CD14-positive monocyte (primary cell): ENCODE measurements around the gene ARID3C. TPM values are rescaled to one million over a fixed set of nuclear protein-coding genes. Genes with fewer than 3 reads are reported as not detected.
A peak's percentile ranks its signal among the peaks of the same experiment; 100 is the strongest.

Experiments used
- DNase-seq, 3 donors: peaks; one replicate each; pipeline ENCODE4 v3.0.0-alpha.2; 2011 to 2022
- H2AFZ ChIP-seq: 2 replicates; pipeline ENCODE4 v1.6.0; 2012; ENCODE audit warnings: mild to moderate bottlenecking, low read depth, low read length, inconsistent platforms; ENCODE audit not compliant: insufficient read depth, poor library complexity, severe bottlenecking
- H3K27ac ChIP-seq, 2 donors: 1 replicate in 1 of 2; 2 replicates in 1 of 2; pipeline ENCODE4 v1.5.1; 2012 to 2013; ENCODE audit warnings: low read length in 2 of 2, control low read depth in 1 of 2, inconsistent platforms in 1 of 2, low read depth in 1 of 2, mild to moderate bottlenecking in 1 of 2
- H3K27me3 ChIP-seq, 2 donors: one replicate each; pipeline versions ENCODE4 v1.6.0 to v1.6.1; 2011 to 2013; ENCODE audit warnings: low read length in 2 of 2; ENCODE audit not compliant: control insufficient read depth in 2 of 2, insufficient read depth in 2 of 2
- H3K36me3 ChIP-seq, 2 donors: replicated peaks in 1 of 2; 1 replicate in 1 of 2; 2 replicates in 1 of 2; pipeline versions ENCODE4 v1.5.1 to v1.6.1; 2012 to 2013; ENCODE audit warnings: low read length in 2 of 2, control low read depth in 1 of 2, inconsistent platforms in 1 of 2, mild to moderate bottlenecking in 1 of 2; ENCODE audit not compliant: insufficient read depth in 2 of 2, control insufficient read depth in 1 of 2
- H3K4me1 ChIP-seq, 2 donors: 1 replicate in 1 of 2; 2 replicates in 1 of 2; pipeline versions ENCODE4 v1.5.1 to v1.6.1; 2012 to 2013; ENCODE audit warnings: low read length in 2 of 2, control low read depth in 1 of 2, inconsistent platforms in 1 of 2, mild to moderate bottlenecking in 1 of 2, moderate library complexity in 1 of 2; ENCODE audit not compliant: insufficient read depth in 2 of 2, control insufficient read depth in 1 of 2
- H3K4me2 ChIP-seq: replicated peaks from 2 replicates; pipeline ENCODE3; 2012; ENCODE audit warnings: low read length, moderate library complexity, mild to moderate bottlenecking; ENCODE audit not compliant: poor library complexity, severe bottlenecking; ENCODE audit errors: extremely low read depth
- H3K4me3 ChIP-seq, 3 experiments: fragments of 200-600 bp in 1 of 3; sonication (generic) in 1 of 3; replicated peaks in 1 of 3; 1 replicate in 2 of 3; 2 replicates in 1 of 3; pipeline ENCODE4 v1.5.1; 2011 to 2013; ENCODE audit warnings: low read length in 3 of 3, mild to moderate bottlenecking in 3 of 3, control low read depth in 2 of 3, low read depth in 2 of 3, inconsistent platforms in 1 of 3, moderate library complexity in 1 of 3
- H3K79me2 ChIP-seq: 2 replicates; pipeline ENCODE4 v1.6.0; 2012; ENCODE audit warnings: mild to moderate bottlenecking, control low read depth, inconsistent platforms, low read length, moderate library complexity; ENCODE audit not compliant: insufficient read depth
- H3K9ac ChIP-seq: 2 replicates; pipeline ENCODE4 v1.6.0; 2017; ENCODE audit warnings: low read length, mild to moderate bottlenecking; ENCODE audit not compliant: insufficient read depth, poor library complexity, severe bottlenecking
- H3K9me3 ChIP-seq, 2 donors: replicated peaks in 1 of 2; 1 replicate in 1 of 2; 2 replicates in 1 of 2; pipeline versions ENCODE4 v1.5.1 to v1.6.1; 2012 to 2013; ENCODE audit warnings: low read length in 2 of 2, control low read depth in 1 of 2; ENCODE audit not compliant: control insufficient read depth in 1 of 2, insufficient read depth in 1 of 2
- H4K20me1 ChIP-seq: 2 replicates; pipeline ENCODE4 v1.6.0; 2012; ENCODE audit warnings: mild to moderate bottlenecking, low read length, control low read depth, moderate library complexity; ENCODE audit not compliant: insufficient read depth
- H3K27ac Mint-ChIP-seq, 7 donors: one replicate each; pipeline ENCODE4 v1.8.0; 2020; ENCODE audit warnings: mild to moderate bottlenecking in 7 of 7, mixed read lengths in 7 of 7, moderate library complexity in 6 of 7, inconsistent platforms in 2 of 7
- H3K27me3 Mint-ChIP-seq, 3 donors: one replicate each; pipeline ENCODE4 v1.8.0; 2021 to 2022; ENCODE audit warnings: low read depth in 3 of 3, mild to moderate bottlenecking in 3 of 3, mixed read lengths in 3 of 3, moderate library complexity in 3 of 3, inconsistent platforms in 1 of 3
- H3K36me3 Mint-ChIP-seq, 2 donors: one replicate each; pipeline ENCODE4 v1.8.0; 2020; ENCODE audit warnings: mixed read lengths in 2 of 2, inconsistent platforms in 1 of 2, mild to moderate bottlenecking in 1 of 2
- H3K4me1 Mint-ChIP-seq: one replicate; pipeline ENCODE4 v1.8.0; 2020; ENCODE audit warnings: mild to moderate bottlenecking, mixed read lengths
- H3K4me3 Mint-ChIP-seq, 2 donors: one replicate each; pipeline ENCODE4 v1.8.0; 2020; ENCODE audit warnings: mild to moderate bottlenecking in 2 of 2, mixed read lengths in 2 of 2, moderate library complexity in 1 of 2
- H3K9me3 Mint-ChIP-seq, 7 donors: one replicate each; pipeline ENCODE4 v1.8.0; 2020 to 2022; ENCODE audit warnings: mixed read lengths in 7 of 7, mild to moderate bottlenecking in 6 of 7, moderate library complexity in 6 of 7, inconsistent platforms in 2 of 7
- WGBS: methylation state at CpG from one replicate; pipeline ENCODE4 v1.1.5; 2013; ENCODE audit warnings: missing lambda C conversion rate; ENCODE audit not compliant: insufficient coverage; 5-methylcytosine and 5-hydroxymethylcytosine counted together
- intact Hi-C, 2 donors: fragments of 100-400 bp; cut with micrococcal nuclease; formaldehyde crosslinking; loops; one replicate each; pipeline versions ENCODE4 v1.15.0 to v1.15.1; 2023
- polyA plus RNA-seq, 3 donors: library from polyadenylated mRNA; depleted of rRNA in 1 of 3; unstranded in 2 of 3; stranded (reverse) in 1 of 3; fragments of 300-500 nt in 2 of 3; fragments of >200 nt in 1 of 3; fragmentation: Illumina TruSeq in 2 of 3; gene quantifications; 1 replicate in 2 of 3; 2 replicates in 1 of 3; pipeline ENCODE4 v1.2.3, GENCODE V29; 2012 to 2021
- TF ChIP-seq, protein P1 (sequence below): fragments of 200-600 bp; IDR thresholded peaks from one replicate; pipeline ENCODE4 v1.8.0; 2022; ENCODE audit warnings: antibody characterized with exemption, mild to moderate bottlenecking

Gene ARID3C
- polyA plus RNA-seq, 3 donors = not detected

- Mint-ChIP-seq H3K4me3 (no peak overlapping the region), H3K27ac (no peak overlapping the region), H3K36me3 (peaks cover 0 to 7% of the 10 kb centered on the region in 2 donors), H3K9me3 (peaks cover 0 to 19% (median 12%) of the 10 kb centered on the region in 7 donors), H3K4me1 (peaks cover 35% of the 10 kb centered on the region), H3K27me3 (peaks cover 49 to 67% (median 49%) of the 10 kb centered on the region in 3 donors)
- Histone ChIP-seq H3K4me3 (no peak overlapping the region), H3K36me3 (no peaks in the 10 kb centered on the region), H3K27ac (no peak overlapping the region), H3K79me2 (no peaks in the 10 kb centered on the region), H3K9me3 (peaks cover 0 to 18% of the 10 kb centered on the region in 2 donors), H4K20me1 (no peaks in the 10 kb centered on the region), H2AFZ (no peak overlapping the region), H3K4me1 (peaks cover 33 to 38% of the 10 kb centered on the region in 2 donors), H3K9ac (no peak overlapping the region), H3K27me3 (peaks cover 29 to 45% of the 10 kb centered on the region in 2 donors), H3K4me2 (no peak overlapping the region)
- TF ChIP-seq, protein P1, sequence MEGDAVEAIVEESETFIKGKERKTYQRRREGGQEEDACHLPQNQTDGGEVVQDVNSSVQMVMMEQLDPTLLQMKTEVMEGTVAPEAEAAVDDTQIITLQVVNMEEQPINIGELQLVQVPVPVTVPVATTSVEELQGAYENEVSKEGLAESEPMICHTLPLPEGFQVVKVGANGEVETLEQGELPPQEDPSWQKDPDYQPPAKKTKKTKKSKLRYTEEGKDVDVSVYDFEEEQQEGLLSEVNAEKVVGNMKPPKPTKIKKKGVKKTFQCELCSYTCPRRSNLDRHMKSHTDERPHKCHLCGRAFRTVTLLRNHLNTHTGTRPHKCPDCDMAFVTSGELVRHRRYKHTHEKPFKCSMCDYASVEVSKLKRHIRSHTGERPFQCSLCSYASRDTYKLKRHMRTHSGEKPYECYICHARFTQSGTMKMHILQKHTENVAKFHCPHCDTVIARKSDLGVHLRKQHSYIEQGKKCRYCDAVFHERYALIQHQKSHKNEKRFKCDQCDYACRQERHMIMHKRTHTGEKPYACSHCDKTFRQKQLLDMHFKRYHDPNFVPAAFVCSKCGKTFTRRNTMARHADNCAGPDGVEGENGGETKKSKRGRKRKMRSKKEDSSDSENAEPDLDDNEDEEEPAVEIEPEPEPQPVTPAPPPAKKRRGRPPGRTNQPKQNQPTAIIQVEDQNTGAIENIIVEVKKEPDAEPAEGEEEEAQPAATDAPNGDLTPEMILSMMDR = no peak
- no peak for DNase-seq
- intact Hi-C loops = loop anchor here in 1 of 2 donors (10.0 kb wide), 1 partner anchor 149 kb away; no protein-coding TSS in a partner anchor
- WGBS = no CpG with 5 or more reads among the region's 9 CpGs
Observed at GRCh38 chr9:34594177-34594576, 34.7 kb downstream of the ARID3C start.

GRCh38 chr9:34592895-34593601 is 35.8 kb downstream of the ARID3C start:
- 1% methylated on average over 23 of the region's 26 CpGs for WGBS
- no peak overlapping the region for H2AFZ ChIP-seq
- no peak overlapping the region for H3K4me3 ChIP-seq
- Mint-ChIP-seq H3K9me3 (peaks cover 0 to 28% (median 16%) of the 10 kb centered on the region in 7 donors), H3K27me3 (peaks cover 58 to 77% (median 60%) of the 10 kb centered on the region in 3 donors), H3K36me3 (peaks cover 0 to 11% of the 10 kb centered on the region in 2 donors), H3K27ac (peak overlapping the region in 1 of 7 donors; percentile 4), H3K4me1 (peaks cover 38% of the 10 kb centered on the region), H3K4me3 (peak overlapping the region in 1 of 2 donors; percentile 91)
- no peak overlapping the region for H3K4me2 ChIP-seq
- peaks cover 0 to 27% of the 10 kb centered on the region in 2 donors for H3K9me3 ChIP-seq
- no peaks in the 10 kb centered on the region for H4K20me1 ChIP-seq
- TF ChIP-seq, protein P1 = no peak
- H3K36me3 ChIP-seq = no peaks in the 10 kb centered on the region
- H3K79me2 ChIP-seq = no peaks in the 10 kb centered on the region
- H3K27me3 ChIP-seq = peaks cover 40 to 56% of the 10 kb centered on the region in 2 donors
- H3K4me1 ChIP-seq = peaks cover 33 to 38% of the 10 kb centered on the region in 2 donors
- intact Hi-C loops = loop anchor here in 1 of 2 donors (10.0 kb wide), 1 partner anchor 148 kb away; no protein-coding TSS in a partner anchor
- peak overlapping the region; percentile 6 for H3K9ac ChIP-seq
- H3K27ac ChIP-seq = no peak overlapping the region
- peak; percentile 7 to 80 (median 22) for DNase-seq
